SK-N-SH treated with all-trans-retinoic acid at 6 μM for 48 hours (cell line): Measurements from ENCODE around the gene TMEM240.

Experiments
- BACH2 ChIP-seq: fragments of 250-450 bp; sonication (Bioruptor Pico); IDR thresholded peaks from 2 replicates; pipeline ENCODE4 v1.9.0; 2021; ENCODE audit warnings: mild to moderate bottlenecking, borderline replicate concordance
- GLIS3 ChIP-seq: fragments of 250-450 bp; sonication (Bioruptor Pico); IDR thresholded peaks from 2 replicates; pipeline ENCODE4 v1.5.0; 2020; ENCODE audit warnings: mild to moderate bottlenecking, moderate library complexity
- ISL1 ChIP-seq: fragments of 250-450 bp; sonication (Bioruptor Pico); IDR thresholded peaks from 2 replicates; pipeline ENCODE4 v2.1.2; 2022; ENCODE audit warnings: mild to moderate bottlenecking, moderate library complexity
- RARB ChIP-seq: fragments of 250-450 bp; sonication (Bioruptor Pico); IDR thresholded peaks from 2 replicates; pipeline ENCODE4 v1.8.0; 2021; ENCODE audit warnings: mild to moderate bottlenecking, moderate library complexity
- TCF4 ChIP-seq: fragments of 250-450 bp; sonication (Bioruptor Pico); IDR thresholded peaks from 2 replicates; pipeline ENCODE4 v1.8.0; 2021; ENCODE audit warnings: mild to moderate bottlenecking, moderate library complexity, borderline replicate concordance
- ZC3H10 ChIP-seq: fragments of 250-450 bp; sonication (Bioruptor Pico); IDR thresholded peaks from 2 replicates; pipeline ENCODE4 v1.5.1; 2021; ENCODE audit warnings: mild to moderate bottlenecking, moderate library complexity
- ZFP3 ChIP-seq: fragments of 250-450 bp; sonication (Bioruptor Pico); IDR thresholded peaks from 2 replicates; pipeline ENCODE4 v1.5.0; 2020; ENCODE audit warnings: mild to moderate bottlenecking, moderate library complexity
- ZFP30 ChIP-seq: fragments of 450-650 bp; formaldehyde crosslinking; IDR thresholded peaks from 2 replicates; pipeline ENCODE4 v1.5.0; 2022; ENCODE audit warnings: mild to moderate bottlenecking, moderate library complexity
- ZNF70 ChIP-seq: fragments of 450-650 bp; formaldehyde crosslinking; IDR thresholded peaks from 2 replicates; pipeline ENCODE4 v1.5.0; 2020; ENCODE audit warnings: mild to moderate bottlenecking, moderate library complexity
- TF ChIP-seq, protein P1 (sequence below): fragments of 250-450 bp; sonication (Bioruptor Pico); IDR thresholded peaks from 2 replicates; pipeline ENCODE4 v1.5.1; 2020; ENCODE audit warnings: low read depth, mild to moderate bottlenecking, moderate library complexity
- TF ChIP-seq, protein P2 (sequence below): fragments of 250-450 bp; sonication (Bioruptor Pico); IDR thresholded peaks from 2 replicates; pipeline ENCODE4 v1.5.0; 2020; ENCODE audit warnings: mild to moderate bottlenecking, moderate library complexity
- TF ChIP-seq, protein P3 (sequence below): fragments of 250-450 bp; sonication (Bioruptor Pico); IDR thresholded peaks from 2 replicates; pipeline ENCODE4 v1.8.0; 2020; ENCODE audit warnings: mild to moderate bottlenecking, moderate library complexity, borderline replicate concordance
- TF ChIP-seq, protein P4 (sequence below): fragments of 250-450 bp; sonication (Bioruptor Pico); IDR thresholded peaks from 2 replicates; pipeline ENCODE4 v1.5.1; 2021; ENCODE audit warnings: mild to moderate bottlenecking, moderate library complexity

DNA sequence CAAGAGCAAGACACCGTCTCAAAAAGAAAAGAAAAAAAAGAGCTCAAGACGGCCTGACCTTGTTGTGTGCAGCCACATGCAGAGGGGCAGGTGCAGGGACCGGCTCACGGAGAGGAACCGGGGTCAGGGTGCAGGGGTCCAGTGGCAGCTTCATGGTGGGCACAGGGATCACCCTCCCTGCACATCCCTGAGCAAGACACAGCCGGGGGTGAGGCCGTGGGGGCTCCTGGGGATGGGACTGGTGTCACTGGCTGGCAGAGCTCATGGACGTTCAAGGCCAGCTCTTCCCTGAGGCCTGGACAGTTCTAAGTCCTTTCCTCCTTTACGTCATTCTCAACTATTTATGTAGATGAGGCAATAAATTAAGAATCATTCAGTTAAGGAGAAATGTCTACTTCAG, 6.6 kb upstream of the TMEM240 start:
- TF ChIP-seq ZFP30, result no peak
- no peak for TF ChIP-seq ZFP3 (CRISPR knock-in tag)
- no peak for TF ChIP-seq RARB (CRISPR knock-in tag)
- TF ChIP-seq, protein P1, sequence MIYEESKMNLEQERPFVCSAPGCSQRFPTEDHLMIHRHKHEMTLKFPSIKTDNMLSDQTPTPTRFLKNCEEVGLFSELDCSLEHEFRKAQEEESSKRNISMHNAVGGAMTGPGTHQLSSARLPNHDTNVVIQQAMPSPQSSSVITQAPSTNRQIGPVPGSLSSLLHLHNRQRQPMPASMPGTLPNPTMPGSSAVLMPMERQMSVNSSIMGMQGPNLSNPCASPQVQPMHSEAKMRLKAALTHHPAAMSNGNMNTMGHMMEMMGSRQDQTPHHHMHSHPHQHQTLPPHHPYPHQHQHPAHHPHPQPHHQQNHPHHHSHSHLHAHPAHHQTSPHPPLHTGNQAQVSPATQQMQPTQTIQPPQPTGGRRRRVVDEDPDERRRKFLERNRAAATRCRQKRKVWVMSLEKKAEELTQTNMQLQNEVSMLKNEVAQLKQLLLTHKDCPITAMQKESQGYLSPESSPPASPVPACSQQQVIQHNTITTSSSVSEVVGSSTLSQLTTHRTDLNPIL (CRISPR knock-in tag), result no peak
- TF ChIP-seq, protein P2, sequence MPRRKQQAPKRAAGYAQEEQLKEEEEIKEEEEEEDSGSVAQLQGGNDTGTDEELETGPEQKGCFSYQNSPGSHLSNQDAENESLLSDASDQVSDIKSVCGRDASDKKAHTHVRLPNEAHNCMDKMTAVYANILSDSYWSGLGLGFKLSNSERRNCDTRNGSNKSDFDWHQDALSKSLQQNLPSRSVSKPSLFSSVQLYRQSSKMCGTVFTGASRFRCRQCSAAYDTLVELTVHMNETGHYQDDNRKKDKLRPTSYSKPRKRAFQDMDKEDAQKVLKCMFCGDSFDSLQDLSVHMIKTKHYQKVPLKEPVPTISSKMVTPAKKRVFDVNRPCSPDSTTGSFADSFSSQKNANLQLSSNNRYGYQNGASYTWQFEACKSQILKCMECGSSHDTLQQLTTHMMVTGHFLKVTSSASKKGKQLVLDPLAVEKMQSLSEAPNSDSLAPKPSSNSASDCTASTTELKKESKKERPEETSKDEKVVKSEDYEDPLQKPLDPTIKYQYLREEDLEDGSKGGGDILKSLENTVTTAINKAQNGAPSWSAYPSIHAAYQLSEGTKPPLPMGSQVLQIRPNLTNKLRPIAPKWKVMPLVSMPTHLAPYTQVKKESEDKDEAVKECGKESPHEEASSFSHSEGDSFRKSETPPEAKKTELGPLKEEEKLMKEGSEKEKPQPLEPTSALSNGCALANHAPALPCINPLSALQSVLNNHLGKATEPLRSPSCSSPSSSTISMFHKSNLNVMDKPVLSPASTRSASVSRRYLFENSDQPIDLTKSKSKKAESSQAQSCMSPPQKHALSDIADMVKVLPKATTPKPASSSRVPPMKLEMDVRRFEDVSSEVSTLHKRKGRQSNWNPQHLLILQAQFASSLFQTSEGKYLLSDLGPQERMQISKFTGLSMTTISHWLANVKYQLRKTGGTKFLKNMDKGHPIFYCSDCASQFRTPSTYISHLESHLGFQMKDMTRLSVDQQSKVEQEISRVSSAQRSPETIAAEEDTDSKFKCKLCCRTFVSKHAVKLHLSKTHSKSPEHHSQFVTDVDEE (CRISPR knock-in tag), result no peak
- no peak for TF ChIP-seq TCF4 (CRISPR knock-in tag)
- TF ChIP-seq, protein P3, sequence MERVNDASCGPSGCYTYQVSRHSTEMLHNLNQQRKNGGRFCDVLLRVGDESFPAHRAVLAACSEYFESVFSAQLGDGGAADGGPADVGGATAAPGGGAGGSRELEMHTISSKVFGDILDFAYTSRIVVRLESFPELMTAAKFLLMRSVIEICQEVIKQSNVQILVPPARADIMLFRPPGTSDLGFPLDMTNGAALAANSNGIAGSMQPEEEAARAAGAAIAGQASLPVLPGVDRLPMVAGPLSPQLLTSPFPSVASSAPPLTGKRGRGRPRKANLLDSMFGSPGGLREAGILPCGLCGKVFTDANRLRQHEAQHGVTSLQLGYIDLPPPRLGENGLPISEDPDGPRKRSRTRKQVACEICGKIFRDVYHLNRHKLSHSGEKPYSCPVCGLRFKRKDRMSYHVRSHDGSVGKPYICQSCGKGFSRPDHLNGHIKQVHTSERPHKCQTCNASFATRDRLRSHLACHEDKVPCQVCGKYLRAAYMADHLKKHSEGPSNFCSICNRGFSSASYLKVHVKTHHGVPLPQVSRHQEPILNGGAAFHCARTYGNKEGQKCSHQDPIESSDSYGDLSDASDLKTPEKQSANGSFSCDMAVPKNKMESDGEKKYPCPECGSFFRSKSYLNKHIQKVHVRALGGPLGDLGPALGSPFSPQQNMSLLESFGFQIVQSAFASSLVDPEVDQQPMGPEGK, result no peak
- TF ChIP-seq, protein P4, sequence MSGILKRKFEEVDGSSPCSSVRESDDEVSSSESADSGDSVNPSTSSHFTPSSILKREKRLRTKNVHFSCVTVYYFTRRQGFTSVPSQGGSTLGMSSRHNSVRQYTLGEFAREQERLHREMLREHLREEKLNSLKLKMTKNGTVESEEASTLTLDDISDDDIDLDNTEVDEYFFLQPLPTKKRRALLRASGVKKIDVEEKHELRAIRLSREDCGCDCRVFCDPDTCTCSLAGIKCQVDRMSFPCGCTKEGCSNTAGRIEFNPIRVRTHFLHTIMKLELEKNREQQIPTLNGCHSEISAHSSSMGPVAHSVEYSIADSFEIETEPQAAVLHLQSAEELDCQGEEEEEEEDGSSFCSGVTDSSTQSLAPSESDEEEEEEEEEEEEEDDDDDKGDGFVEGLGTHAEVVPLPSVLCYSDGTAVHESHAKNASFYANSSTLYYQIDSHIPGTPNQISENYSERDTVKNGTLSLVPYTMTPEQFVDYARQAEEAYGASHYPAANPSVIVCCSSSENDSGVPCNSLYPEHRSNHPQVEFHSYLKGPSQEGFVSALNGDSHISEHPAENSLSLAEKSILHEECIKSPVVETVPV (CRISPR knock-in tag), result no peak
- TF ChIP-seq ZC3H10 (CRISPR knock-in tag), result no peak
- no peak for TF ChIP-seq GLIS3
- no peak for TF ChIP-seq BACH2 (CRISPR knock-in tag)
- no peak for TF ChIP-seq ISL1 (CRISPR knock-in tag)
- TF ChIP-seq ZNF70, result no peak
